WI38 (cell line): Measurements from ENCODE around the gene DTNBP1.
"Not testable (repeated sequence)": the region's sequence is repeated elsewhere in the genome, so short reads cannot be mapped to it uniquely, and the experiment has no call there.

ENCODE experiments used
- H3K4me3 ChIP-seq: 2 replicates; pipeline ENCODE4 v1.5.1; 2011; ENCODE audit warnings: low read depth, mild to moderate bottlenecking, control low read depth, low read length
- TF ChIP-seq, protein P1 (sequence below): IDR thresholded peaks from 2 replicates; pipeline ENCODE4 v1.5.1; 2012; ENCODE audit warnings: low read depth, mild to moderate bottlenecking, control low read depth, low read length

The DTNBP1 gene

GRCh38 chr6:15654250-15654649 is 8.6 kb downstream of the DTNBP1 start:
- TF ChIP-seq, protein P1, sequence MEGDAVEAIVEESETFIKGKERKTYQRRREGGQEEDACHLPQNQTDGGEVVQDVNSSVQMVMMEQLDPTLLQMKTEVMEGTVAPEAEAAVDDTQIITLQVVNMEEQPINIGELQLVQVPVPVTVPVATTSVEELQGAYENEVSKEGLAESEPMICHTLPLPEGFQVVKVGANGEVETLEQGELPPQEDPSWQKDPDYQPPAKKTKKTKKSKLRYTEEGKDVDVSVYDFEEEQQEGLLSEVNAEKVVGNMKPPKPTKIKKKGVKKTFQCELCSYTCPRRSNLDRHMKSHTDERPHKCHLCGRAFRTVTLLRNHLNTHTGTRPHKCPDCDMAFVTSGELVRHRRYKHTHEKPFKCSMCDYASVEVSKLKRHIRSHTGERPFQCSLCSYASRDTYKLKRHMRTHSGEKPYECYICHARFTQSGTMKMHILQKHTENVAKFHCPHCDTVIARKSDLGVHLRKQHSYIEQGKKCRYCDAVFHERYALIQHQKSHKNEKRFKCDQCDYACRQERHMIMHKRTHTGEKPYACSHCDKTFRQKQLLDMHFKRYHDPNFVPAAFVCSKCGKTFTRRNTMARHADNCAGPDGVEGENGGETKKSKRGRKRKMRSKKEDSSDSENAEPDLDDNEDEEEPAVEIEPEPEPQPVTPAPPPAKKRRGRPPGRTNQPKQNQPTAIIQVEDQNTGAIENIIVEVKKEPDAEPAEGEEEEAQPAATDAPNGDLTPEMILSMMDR: no peak
- H3K4me3 ChIP-seq: no peak overlapping the region

- TF ChIP-seq, protein P1: no peak
- no peak overlapping the region for H3K4me3 ChIP-seq
Measured at GRCh38 chr6:15653581-15653980, 9.2 kb downstream of the DTNBP1 start.

- H3K4me3 ChIP-seq: not testable (repeated sequence)
Measured at GRCh38 chr6:15650004-15650559, 12.7 kb downstream of the DTNBP1 start.

DNA sequence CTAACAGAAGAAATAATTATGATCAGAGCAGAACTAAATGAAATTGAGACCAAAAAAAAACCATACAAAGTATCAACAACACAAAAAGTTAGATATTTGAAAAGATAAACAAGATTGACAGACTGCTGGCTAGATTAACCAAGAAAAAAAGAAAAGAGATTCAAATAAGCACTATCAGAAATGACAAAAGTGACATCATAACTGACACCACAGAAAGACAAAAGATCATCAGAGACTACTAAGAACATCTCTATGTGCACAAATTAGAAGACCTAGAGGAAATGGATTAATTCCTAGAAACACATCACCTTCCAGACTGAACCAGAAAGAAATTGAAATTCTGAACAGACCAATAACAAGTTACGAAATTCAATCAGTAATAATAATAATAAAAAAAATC is 17.9 kb downstream of the DTNBP1 start:
- TF ChIP-seq, protein P1: no peak
- H3K4me3 ChIP-seq: no peak overlapping the region

- TF ChIP-seq, protein P1: no peak
- no peak overlapping the region for H3K4me3 ChIP-seq
Measured at GRCh38 chr6:15643542-15643941, 19.3 kb downstream of the DTNBP1 start.

DNA sequence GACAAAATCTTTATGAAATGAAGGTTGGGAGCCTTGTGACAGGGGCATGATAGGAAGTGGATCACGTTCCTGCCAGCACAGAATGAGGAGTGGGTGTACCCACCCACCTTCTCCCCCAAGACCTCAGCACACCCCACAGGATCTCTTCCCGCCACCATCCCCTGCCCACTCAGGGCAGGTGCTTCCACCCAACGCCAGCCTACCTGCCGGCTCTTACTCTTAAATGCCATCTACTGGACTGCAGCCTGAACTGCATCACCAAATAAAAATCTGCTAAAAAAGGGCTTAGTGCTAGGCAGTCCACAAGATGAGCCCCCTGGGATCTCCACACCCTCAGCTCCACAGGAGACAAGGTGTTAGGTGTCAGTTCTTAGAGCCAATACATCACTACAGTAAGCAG is 20.6 kb downstream of the DTNBP1 start:
- no peak overlapping the region for H3K4me3 ChIP-seq
- TF ChIP-seq, protein P1: peak; percentile 33; the same call in 1 of the 2 replicates

GRCh38 chr6:15638373-15638772 is 24.5 kb downstream of the DTNBP1 start:
- TF ChIP-seq, protein P1: no peak
- H3K4me3 ChIP-seq: no peak overlapping the region

GRCh38 chr6:15631432-15631831 is 31.4 kb downstream of the DTNBP1 start:
- TF ChIP-seq, protein P1: no peak
- no peak overlapping the region for H3K4me3 ChIP-seq
